Measurements from ENCODE around the gene CD300A.

- TF ChIP-seq CTCF (IDR thresholded peaks at IDR 0.05; ENCODE audit: low read depth, low read length), result no peak
- no peak for TF ChIP-seq EZH2phosphoT487 (IDR thresholded peaks at IDR 0.05; ENCODE audit: low read depth)
These were observed 4.8 kb upstream of the CD300A start for GRCh38 chr17:74461611-74462010.
